ENCODE measurements around the gene FHIP2A. TPM values are rescaled to one million over a fixed set of nuclear protein-coding genes. Genes with fewer than 3 reads are reported as not detected.
A peak's percentile ranks its signal among the peaks of the same experiment; 100 is the strongest.
"Not testable (repeated sequence)": the region's sequence is repeated elsewhere in the genome, so short reads cannot be mapped to it uniquely, and the experiment has no call there.

FHIP2A gene
- total RNA-seq, 1 experiment from 2014 or later: 32.6 TPM

DNA sequence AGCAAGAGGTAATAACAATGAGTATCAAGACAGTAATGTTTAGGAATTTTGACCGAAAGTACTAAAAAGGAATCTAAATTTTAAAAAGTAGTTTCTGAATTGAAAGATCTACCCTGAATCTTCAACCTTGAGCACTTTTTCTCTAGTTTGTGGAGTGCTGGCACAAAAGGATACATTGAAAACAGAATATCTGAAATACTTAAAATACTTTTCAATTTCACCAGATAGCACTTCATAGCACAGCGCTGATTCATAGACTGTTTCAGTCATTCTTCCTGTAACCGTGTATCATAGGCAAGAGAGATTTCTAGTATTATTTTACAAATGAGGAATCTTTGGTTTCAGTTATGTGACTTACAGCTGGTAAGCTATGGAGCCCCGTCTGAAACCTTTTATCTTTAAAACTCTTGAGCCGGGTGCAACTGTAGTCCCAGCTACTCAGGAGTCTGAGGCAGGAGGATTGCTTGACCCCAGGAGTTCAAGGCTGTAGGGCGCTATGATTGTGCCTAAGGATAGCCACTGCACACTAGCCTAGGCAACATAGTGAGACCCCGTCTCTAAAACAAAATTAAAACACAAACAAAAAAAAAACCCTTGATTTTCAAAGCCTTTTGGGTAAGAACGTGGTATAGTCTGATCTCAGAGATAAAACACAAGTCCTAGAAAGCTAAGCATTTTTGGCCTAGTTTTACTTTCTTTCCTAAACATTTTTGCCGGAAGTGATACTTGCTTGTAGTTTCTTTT, 35.1 kb downstream of the FHIP2A start:
- in situ Hi-C loops (cut with HindIII; ENCODE audit: low pct_unique_long_range_greater_than_20kb, low sequenced_read_pairs) (no loop called here), intact Hi-C loops (cut with micrococcal nuclease; ENCODE audit: unreplicated experiment) (no loop called here)
- ATAC-seq: peak; percentile 71
- H3K27me3 ChIP-seq (ENCODE audit: control insufficient read depth, insufficient read depth, low read length): no peaks in the 10 kb centered on the region
- peaks cover 41% of the 10 kb centered on the region for H3K36me3 ChIP-seq (ENCODE audit: control insufficient read depth, insufficient read depth, low read length)
- no peak for TF ChIP-seq POLR2AphosphoS5 (IDR thresholded peaks at IDR 0.05; ENCODE audit: low read depth, low read length)
- TF ChIP-seq, protein P1, sequence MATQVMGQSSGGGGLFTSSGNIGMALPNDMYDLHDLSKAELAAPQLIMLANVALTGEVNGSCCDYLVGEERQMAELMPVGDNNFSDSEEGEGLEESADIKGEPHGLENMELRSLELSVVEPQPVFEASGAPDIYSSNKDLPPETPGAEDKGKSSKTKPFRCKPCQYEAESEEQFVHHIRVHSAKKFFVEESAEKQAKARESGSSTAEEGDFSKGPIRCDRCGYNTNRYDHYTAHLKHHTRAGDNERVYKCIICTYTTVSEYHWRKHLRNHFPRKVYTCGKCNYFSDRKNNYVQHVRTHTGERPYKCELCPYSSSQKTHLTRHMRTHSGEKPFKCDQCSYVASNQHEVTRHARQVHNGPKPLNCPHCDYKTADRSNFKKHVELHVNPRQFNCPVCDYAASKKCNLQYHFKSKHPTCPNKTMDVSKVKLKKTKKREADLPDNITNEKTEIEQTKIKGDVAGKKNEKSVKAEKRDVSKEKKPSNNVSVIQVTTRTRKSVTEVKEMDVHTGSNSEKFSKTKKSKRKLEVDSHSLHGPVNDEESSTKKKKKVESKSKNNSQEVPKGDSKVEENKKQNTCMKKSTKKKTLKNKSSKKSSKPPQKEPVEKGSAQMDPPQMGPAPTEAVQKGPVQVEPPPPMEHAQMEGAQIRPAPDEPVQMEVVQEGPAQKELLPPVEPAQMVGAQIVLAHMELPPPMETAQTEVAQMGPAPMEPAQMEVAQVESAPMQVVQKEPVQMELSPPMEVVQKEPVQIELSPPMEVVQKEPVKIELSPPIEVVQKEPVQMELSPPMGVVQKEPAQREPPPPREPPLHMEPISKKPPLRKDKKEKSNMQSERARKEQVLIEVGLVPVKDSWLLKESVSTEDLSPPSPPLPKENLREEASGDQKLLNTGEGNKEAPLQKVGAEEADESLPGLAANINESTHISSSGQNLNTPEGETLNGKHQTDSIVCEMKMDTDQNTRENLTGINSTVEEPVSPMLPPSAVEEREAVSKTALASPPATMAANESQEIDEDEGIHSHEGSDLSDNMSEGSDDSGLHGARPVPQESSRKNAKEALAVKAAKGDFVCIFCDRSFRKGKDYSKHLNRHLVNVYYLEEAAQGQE (IDR thresholded peaks at IDR 0.05; ENCODE audit: insufficient read depth in 1 of 2, low read depth in 2 of 2, low read length in 1 of 2): no peak
- TF ChIP-seq TCF7L2 (IDR thresholded peaks at IDR 0.05; ENCODE audit: low read depth, low read length): no peak
- TF ChIP-seq, protein P2, sequence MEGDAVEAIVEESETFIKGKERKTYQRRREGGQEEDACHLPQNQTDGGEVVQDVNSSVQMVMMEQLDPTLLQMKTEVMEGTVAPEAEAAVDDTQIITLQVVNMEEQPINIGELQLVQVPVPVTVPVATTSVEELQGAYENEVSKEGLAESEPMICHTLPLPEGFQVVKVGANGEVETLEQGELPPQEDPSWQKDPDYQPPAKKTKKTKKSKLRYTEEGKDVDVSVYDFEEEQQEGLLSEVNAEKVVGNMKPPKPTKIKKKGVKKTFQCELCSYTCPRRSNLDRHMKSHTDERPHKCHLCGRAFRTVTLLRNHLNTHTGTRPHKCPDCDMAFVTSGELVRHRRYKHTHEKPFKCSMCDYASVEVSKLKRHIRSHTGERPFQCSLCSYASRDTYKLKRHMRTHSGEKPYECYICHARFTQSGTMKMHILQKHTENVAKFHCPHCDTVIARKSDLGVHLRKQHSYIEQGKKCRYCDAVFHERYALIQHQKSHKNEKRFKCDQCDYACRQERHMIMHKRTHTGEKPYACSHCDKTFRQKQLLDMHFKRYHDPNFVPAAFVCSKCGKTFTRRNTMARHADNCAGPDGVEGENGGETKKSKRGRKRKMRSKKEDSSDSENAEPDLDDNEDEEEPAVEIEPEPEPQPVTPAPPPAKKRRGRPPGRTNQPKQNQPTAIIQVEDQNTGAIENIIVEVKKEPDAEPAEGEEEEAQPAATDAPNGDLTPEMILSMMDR (IDR thresholded peaks at IDR 0.05): no peak
- TF ChIP-seq SIN3A (IDR thresholded peaks at IDR 0.05; ENCODE audit: borderline replicate concordance, insufficient read depth, low read depth, low read length): no peak
- ChIA-PET CTCF (interaction anchor here (0.6 kb wide), 3 partner anchors 15 to 559 kb away, joined by 4 to 7 read pairs (median 5); no protein-coding TSS in a partner anchor), POLR2A (interaction anchor here (0.6 to 0.7 kb wide), 3 partner anchors 24 to 258 kb away, joined by 5 to 7 read pairs (median 6); partner anchors contain the start of gene TRUB1)
- BruUV-seq (replicated peaks): no TSS peak
- peaks cover 6% of the 10 kb centered on the region; the same call in 1 of the 2 replicates for H3K4me1 ChIP-seq (ENCODE audit: control insufficient read depth, insufficient read depth, low read length)
- H3K4me3 ChIP-seq (ENCODE audit: low read depth in 2 of 2, low read length in 2 of 2): no peak overlapping the region
- H3K9me3 ChIP-seq (ENCODE audit: control insufficient read depth, insufficient read depth, low read depth, low read length): no peaks in the 10 kb centered on the region
- no peak overlapping the region for H3K27ac ChIP-seq (ENCODE audit: low read length)
- peak; percentile 32 for DNase-seq (ENCODE audit: low read depth, low spot score)

DNA sequence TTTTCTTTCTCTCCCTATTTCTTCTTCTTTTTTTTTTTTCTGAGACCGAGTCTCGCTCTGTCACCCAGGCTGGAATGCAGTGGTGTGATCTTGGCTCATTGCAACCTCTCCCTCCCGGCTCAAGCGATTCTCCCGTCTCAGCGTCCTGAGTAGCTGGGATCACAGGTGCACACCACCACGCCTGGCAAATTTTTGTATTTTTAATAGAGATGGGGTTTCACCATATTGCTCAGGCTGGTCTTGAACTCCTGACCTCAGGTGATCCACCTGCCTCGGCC, 35.6 kb downstream of the FHIP2A start:
- peaks cover 42% of the 10 kb centered on the region for H3K36me3 ChIP-seq (ENCODE audit: control insufficient read depth, insufficient read depth, low read length)
- DNase-seq (ENCODE audit: low read depth, low spot score); H3K27me3 ChIP-seq (ENCODE audit: control insufficient read depth, insufficient read depth, low read length); BruUV-seq (replicated peaks); H3K9me3 ChIP-seq (ENCODE audit: control insufficient read depth, insufficient read depth, low read depth, low read length); intact Hi-C loops (cut with micrococcal nuclease; ENCODE audit: unreplicated experiment); H3K27ac ChIP-seq (ENCODE audit: low read length); ATAC-seq; in situ Hi-C loops (cut with HindIII; ENCODE audit: low pct_unique_long_range_greater_than_20kb, low sequenced_read_pairs); H3K4me1 ChIP-seq (ENCODE audit: control insufficient read depth, insufficient read depth, low read length); H3K4me3 ChIP-seq (ENCODE audit: low read depth in 2 of 2, low read length in 2 of 2): not testable (repeated sequence)
- ChIA-PET CTCF (interaction anchor here (0.6 kb wide), 3 partner anchors 15 to 558 kb away, joined by 4 to 7 read pairs (median 5); no protein-coding TSS in a partner anchor), POLR2A (interaction anchor here (0.6 to 0.7 kb wide), 3 partner anchors 25 to 257 kb away, joined by 5 to 7 read pairs (median 6); partner anchors contain the start of gene TRUB1)
